Measurements from ENCODE around the gene PFKP. TPM values are rescaled to one million over a fixed set of nuclear protein-coding genes. Genes with fewer than 3 reads are reported as not detected.

Gene PFKP
- total RNA-seq, 4 donors from 2014 or later = 53.9 to 93.9 (median 66.2) TPM

DNA sequence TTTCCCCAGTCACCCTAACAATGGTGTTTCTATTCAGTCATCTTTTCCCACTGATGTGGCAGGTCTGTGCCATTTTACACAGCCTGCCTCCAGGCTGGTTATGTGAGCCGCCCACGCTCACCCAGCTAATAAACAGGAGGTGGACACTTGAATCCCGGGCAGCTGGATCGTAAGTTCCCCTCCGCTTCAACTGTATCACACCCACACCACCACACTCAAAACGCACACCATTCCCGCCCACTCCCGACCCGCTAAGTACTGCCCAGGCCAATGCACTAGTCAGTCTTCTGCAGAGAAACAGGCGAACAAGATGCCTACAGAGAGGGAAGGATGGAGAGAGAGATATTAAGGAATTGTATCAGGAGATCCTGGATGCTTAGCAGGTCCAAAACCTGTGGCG is 38.9 kb upstream of the PFKP start:
- H3K9me3 ChIP-seq = no peaks in the 10 kb centered on the region

DNA sequence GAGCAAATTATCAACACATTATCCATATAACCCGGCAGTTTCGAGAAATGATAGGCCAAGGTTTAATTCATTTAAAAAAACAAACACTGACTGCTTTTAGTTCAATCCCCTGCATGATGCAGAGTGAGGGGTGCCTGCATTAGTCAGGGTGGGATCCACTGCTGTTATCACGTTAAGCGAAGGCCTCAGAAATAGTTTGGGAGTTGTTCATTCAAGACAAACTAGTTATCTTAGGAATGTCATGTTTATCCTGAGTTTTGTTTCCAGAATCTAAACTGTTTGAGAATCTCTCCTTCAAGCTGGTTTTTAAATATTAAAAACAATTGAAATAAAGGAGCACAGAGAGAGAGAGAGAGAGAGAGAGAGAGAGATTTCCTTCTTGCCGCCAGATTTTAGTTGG is 36.6 kb upstream of the PFKP start:
- TF ChIP-seq POLR2AphosphoS5 (IDR thresholded peaks at IDR 0.05) (no peak), POLR2A (IDR thresholded peaks at IDR 0.05) (no peak)
- TF ChIP-seq, protein P1, sequence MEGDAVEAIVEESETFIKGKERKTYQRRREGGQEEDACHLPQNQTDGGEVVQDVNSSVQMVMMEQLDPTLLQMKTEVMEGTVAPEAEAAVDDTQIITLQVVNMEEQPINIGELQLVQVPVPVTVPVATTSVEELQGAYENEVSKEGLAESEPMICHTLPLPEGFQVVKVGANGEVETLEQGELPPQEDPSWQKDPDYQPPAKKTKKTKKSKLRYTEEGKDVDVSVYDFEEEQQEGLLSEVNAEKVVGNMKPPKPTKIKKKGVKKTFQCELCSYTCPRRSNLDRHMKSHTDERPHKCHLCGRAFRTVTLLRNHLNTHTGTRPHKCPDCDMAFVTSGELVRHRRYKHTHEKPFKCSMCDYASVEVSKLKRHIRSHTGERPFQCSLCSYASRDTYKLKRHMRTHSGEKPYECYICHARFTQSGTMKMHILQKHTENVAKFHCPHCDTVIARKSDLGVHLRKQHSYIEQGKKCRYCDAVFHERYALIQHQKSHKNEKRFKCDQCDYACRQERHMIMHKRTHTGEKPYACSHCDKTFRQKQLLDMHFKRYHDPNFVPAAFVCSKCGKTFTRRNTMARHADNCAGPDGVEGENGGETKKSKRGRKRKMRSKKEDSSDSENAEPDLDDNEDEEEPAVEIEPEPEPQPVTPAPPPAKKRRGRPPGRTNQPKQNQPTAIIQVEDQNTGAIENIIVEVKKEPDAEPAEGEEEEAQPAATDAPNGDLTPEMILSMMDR (IDR thresholded peaks at IDR 0.05) = no peak
- Histone ChIP-seq H3K27me3 (no peaks in the 10 kb centered on the region), H3K4me3 (no peak overlapping the region), H3K9me3 (no peaks in the 10 kb centered on the region), H3K27ac (no peak overlapping the region), H3K4me1 (no peaks in the 10 kb centered on the region), H3K36me3 (no peaks in the 10 kb centered on the region)
- WGBS, 2 donors (ENCODE audit: low coverage in 1 of 2) = 20 to 53% methylated on average over 2 to 5 of the region's 5 CpGs
- DNase-seq = no peak
- intact Hi-C loops (cut with DNase I; ENCODE audit: low total_unique reads) (loop anchor here (5.0 kb wide), 1 partner anchor 538 kb away; no protein-coding TSS in a partner anchor), in situ Hi-C loops (cut with MboI; ENCODE audit: low pct_ligation_motif_present in 1 of 4, low pct_unique_long_range_greater_than_20kb in 1 of 4, low sequenced_read_pairs in 3 of 4) (loop anchor here in 1 of 4 donors (25.0 kb wide), 1 partner anchor 93 kb away; no protein-coding TSS in a partner anchor)

More for the DNA sequence above, 38.9 kb upstream of the PFKP start:
- Histone ChIP-seq H3K4me3 (no peak overlapping the region), H3K27ac (no peak overlapping the region), H3K4me1 (no peaks in the 10 kb centered on the region), H3K36me3 (no peaks in the 10 kb centered on the region), H3K27me3 (peaks cover 4% of the 10 kb centered on the region)
- TF ChIP-seq POLR2AphosphoS5 (IDR thresholded peaks at IDR 0.05) (no peak), EP300 (IDR thresholded peaks at IDR 0.05; ENCODE audit: low read depth) (no peak), POLR2A (IDR thresholded peaks at IDR 0.05) (no peak)
- TF ChIP-seq, protein P1 (IDR thresholded peaks at IDR 0.05) = no peak
- 84 to 91% methylated on average over 11 of the region's 11 CpGs for WGBS, 2 donors (ENCODE audit: low coverage in 1 of 2)
- DNase-seq = no peak
- intact Hi-C loops (cut with DNase I; ENCODE audit: low total_unique reads) (no loop called here), in situ Hi-C loops (cut with MboI; ENCODE audit: low pct_ligation_motif_present in 1 of 4, low pct_unique_long_range_greater_than_20kb in 1 of 4, low sequenced_read_pairs in 3 of 4) (loop anchor here in 1 of 4 donors (25.0 kb wide), 1 partner anchor 91 kb away; no protein-coding TSS in a partner anchor)

DNA sequence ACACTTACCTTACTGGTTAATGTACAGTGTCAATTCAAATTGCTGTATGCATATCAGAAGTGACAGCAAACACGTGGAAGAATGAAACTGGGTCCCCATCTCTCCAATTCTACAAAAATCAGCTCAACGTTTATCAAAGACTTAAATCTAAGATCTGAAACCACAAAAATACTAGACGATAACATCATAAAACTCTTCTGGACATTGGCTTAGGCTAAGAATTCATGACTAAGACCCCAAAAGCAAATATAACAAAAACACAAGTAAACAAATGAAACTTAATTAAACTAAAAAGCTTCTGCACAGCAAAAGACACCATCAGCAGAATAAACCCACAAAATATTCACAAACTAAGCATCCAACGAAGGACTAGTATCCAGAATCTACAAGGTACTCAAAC is 35.9 kb upstream of the PFKP start:
- H3K27ac ChIP-seq = no peak overlapping the region
- WGBS, 2 donors (ENCODE audit: low coverage in 1 of 2) = 41 to 51% methylated on average over 3 to 4 of the region's 4 CpGs
- TF ChIP-seq POLR2A (IDR thresholded peaks at IDR 0.05) (no peak), EP300 (IDR thresholded peaks at IDR 0.05; ENCODE audit: low read depth) (no peak), POLR2AphosphoS5 (IDR thresholded peaks at IDR 0.05) (no peak)
- TF ChIP-seq, protein P1 (IDR thresholded peaks at IDR 0.05) = no peak
- no peaks in the 10 kb centered on the region for H3K9me3 ChIP-seq
- H3K27me3 ChIP-seq = no peaks in the 10 kb centered on the region
- no peaks in the 10 kb centered on the region for H3K4me1 ChIP-seq
- in situ Hi-C loops (cut with MboI; ENCODE audit: low pct_ligation_motif_present in 1 of 4, low pct_unique_long_range_greater_than_20kb in 1 of 4, low sequenced_read_pairs in 3 of 4) (loop anchor here in 1 of 4 donors (25.0 kb wide), 1 partner anchor 94 kb away; no protein-coding TSS in a partner anchor), intact Hi-C loops (cut with DNase I; ENCODE audit: low total_unique reads) (loop anchor here (5.0 kb wide), 1 partner anchor 539 kb away; no protein-coding TSS in a partner anchor)
- no peak overlapping the region for H3K4me3 ChIP-seq
- H3K36me3 ChIP-seq = no peaks in the 10 kb centered on the region
- DNase-seq = no peak

DNA sequence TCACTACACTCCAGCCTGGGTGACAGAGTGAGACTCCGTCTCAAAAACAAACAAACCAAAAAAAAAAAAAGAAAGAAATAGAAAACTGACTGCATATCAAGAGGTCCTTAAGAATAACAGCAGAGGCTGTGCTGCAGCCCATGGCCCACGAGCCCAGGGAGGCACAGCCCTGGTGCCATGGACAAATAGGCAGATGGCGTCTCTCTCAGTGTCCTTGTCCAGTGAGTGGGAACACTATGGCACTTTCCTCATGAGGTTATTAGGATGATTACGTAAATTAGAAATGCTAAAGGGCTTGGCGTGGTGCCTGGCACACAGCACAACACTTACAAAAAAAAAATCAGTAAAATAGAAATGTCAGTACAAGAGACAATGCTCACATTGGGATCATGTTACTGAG is 33.4 kb upstream of the PFKP start:
- Histone ChIP-seq H3K9me3 (no peaks in the 10 kb centered on the region), H3K27ac (no peak overlapping the region), H3K4me1 (no peaks in the 10 kb centered on the region), H3K36me3 (no peaks in the 10 kb centered on the region), H3K27me3 (no peaks in the 10 kb centered on the region), H3K4me3 (no peak overlapping the region)
- TF ChIP-seq EP300 (IDR thresholded peaks at IDR 0.05; ENCODE audit: low read depth) (no peak), POLR2AphosphoS5 (IDR thresholded peaks at IDR 0.05) (no peak), POLR2A (IDR thresholded peaks at IDR 0.05) (no peak)
- TF ChIP-seq, protein P1 (IDR thresholded peaks at IDR 0.05) = no peak
- in situ Hi-C loops (cut with MboI; ENCODE audit: low pct_ligation_motif_present in 1 of 4, low pct_unique_long_range_greater_than_20kb in 1 of 4, low sequenced_read_pairs in 3 of 4) = loop anchor here in 1 of 4 donors (25.0 kb wide), 1 partner anchor 97 kb away; no protein-coding TSS in a partner anchor
- DNase-seq = no peak
- intact Hi-C loops (cut with DNase I; ENCODE audit: low total_unique reads) = loop anchor here (5.0 kb wide), 1 partner anchor 542 kb away; no protein-coding TSS in a partner anchor
- 73 to 80% methylated on average over 2 to 5 of the region's 5 CpGs for WGBS, 2 donors (ENCODE audit: low coverage in 1 of 2)
